H9 (cell line): ENCODE data around the gene OMA1. TPM values are rescaled to one million over a fixed set of nuclear protein-coding genes. Genes with fewer than 3 reads are reported as not detected.

Source experiments
- DNase-seq: peaks from one replicate; pipeline ENCODE4 v3.0.0-alpha.2; 2017
- H2AFZ ChIP-seq: one replicate; pipeline ENCODE4 v1.6.1; 2013; ENCODE audit warnings: mild to moderate bottlenecking, low read length, control low read depth, moderate library complexity
- H2AK5ac ChIP-seq: 2 replicates; pipeline ENCODE4 v1.6.1; 2013; ENCODE audit warnings: low read length, control low read depth, mixed read lengths; ENCODE audit not compliant: insufficient read length
- H2BK120ac ChIP-seq: one replicate; pipeline ENCODE4 v1.6.1; 2013; ENCODE audit warnings: low read depth, mild to moderate bottlenecking, low read length, control low read depth, inconsistent platforms; ENCODE audit not compliant: poor library complexity, severe bottlenecking
- H2BK12ac ChIP-seq: 2 replicates; pipeline ENCODE4 v1.6.1; 2013; ENCODE audit warnings: low read length, control low read depth, mixed read lengths, low read depth; ENCODE audit not compliant: insufficient read length
- H2BK15ac ChIP-seq: 2 replicates; pipeline ENCODE4 v1.6.1; 2013; ENCODE audit warnings: low read depth, low read length, control low read depth
- H2BK20ac ChIP-seq: one replicate; pipeline ENCODE4 v1.6.1; 2013; ENCODE audit warnings: low read depth, mild to moderate bottlenecking, low read length, control low read depth, inconsistent platforms; ENCODE audit not compliant: poor library complexity, severe bottlenecking
- H2BK5ac ChIP-seq: 2 replicates; pipeline ENCODE4 v1.6.1; 2013; ENCODE audit warnings: low read length, control low read depth, mixed read lengths; ENCODE audit not compliant: insufficient read length
- H3K14ac ChIP-seq: 2 replicates; pipeline ENCODE4 v1.6.1; 2013; ENCODE audit warnings: low read length, control low read depth; ENCODE audit not compliant: insufficient read depth
- H3K18ac ChIP-seq: 2 replicates; pipeline ENCODE4 v1.6.1; 2013; ENCODE audit warnings: low read depth, mild to moderate bottlenecking, mixed read lengths, low read length, control low read depth; ENCODE audit not compliant: insufficient read length
- H3K23ac ChIP-seq: 2 replicates; pipeline ENCODE4 v1.6.1; 2013; ENCODE audit warnings: low read length, control low read depth, mixed read lengths, low read depth; ENCODE audit not compliant: insufficient read length
- H3K23me2 ChIP-seq: 2 replicates; pipeline ENCODE4 v1.6.1; 2013; ENCODE audit warnings: low read depth, mild to moderate bottlenecking, mixed read lengths, low read length, control low read depth; ENCODE audit not compliant: insufficient read length, poor library complexity, severe bottlenecking
- H3K27ac ChIP-seq: 2 replicates; pipeline ENCODE4 v1.5.1; 2013; ENCODE audit warnings: low read length, control low read depth, mixed read lengths, low read depth; ENCODE audit not compliant: insufficient read length
- H3K27me3 ChIP-seq: 2 replicates; pipeline ENCODE4 v1.6.1; 2013; ENCODE audit warnings: low read length, control low read depth, inconsistent platforms; ENCODE audit not compliant: insufficient read depth
- H3K4ac ChIP-seq: 2 replicates; pipeline ENCODE4 v1.6.1; 2013; ENCODE audit warnings: low read depth, mild to moderate bottlenecking, control low read depth, inconsistent platforms, low read length, moderate library complexity
- H3K4me1 ChIP-seq: 2 replicates; pipeline ENCODE4 v1.6.1; 2013; ENCODE audit warnings: low read length, control low read depth, inconsistent platforms; ENCODE audit not compliant: insufficient read depth
- H3K4me2 ChIP-seq: 2 replicates; pipeline ENCODE4 v1.6.1; 2013; ENCODE audit warnings: low read length, control low read depth, mixed read lengths; ENCODE audit not compliant: insufficient read length, insufficient read depth
- H3K56ac ChIP-seq: 2 replicates; pipeline ENCODE4 v1.6.1; 2013; ENCODE audit warnings: low read depth, mild to moderate bottlenecking, mixed read lengths, low read length, control low read depth; ENCODE audit not compliant: insufficient read length
- H3K79me1 ChIP-seq: 2 replicates; pipeline ENCODE4 v1.6.1; 2013; ENCODE audit warnings: low read depth, mild to moderate bottlenecking, moderate library complexity, low read length, control low read depth, inconsistent platforms; ENCODE audit not compliant: insufficient read depth, poor library complexity, severe bottlenecking
- H3K79me2 ChIP-seq: 2 replicates; pipeline ENCODE4 v1.6.1; 2013; ENCODE audit warnings: low read length, control low read depth, inconsistent platforms; ENCODE audit not compliant: insufficient read depth
- H3K9ac ChIP-seq: 2 replicates; pipeline ENCODE4 v1.6.1; 2013; ENCODE audit warnings: low read length, control low read depth, mixed read lengths; ENCODE audit not compliant: insufficient read length; ENCODE audit errors: extremely low read depth
- H3K9me3 ChIP-seq: one replicate; pipeline ENCODE4 v1.6.1; 2013; ENCODE audit warnings: low read depth, low read length, inconsistent platforms; ENCODE audit not compliant: control insufficient read depth
- H3T11ph ChIP-seq: one replicate; pipeline ENCODE4 v1.6.1; 2013; ENCODE audit warnings: mild to moderate bottlenecking, low read length, control low read depth, inconsistent platforms
- H4K20me1 ChIP-seq: one replicate; pipeline ENCODE4 v1.6.1; 2013; ENCODE audit not compliant: control insufficient read depth, insufficient read length, insufficient read depth
- H4K5ac ChIP-seq: 2 replicates; pipeline ENCODE4 v1.6.1; 2013; ENCODE audit warnings: low read depth, mild to moderate bottlenecking, mixed read lengths, low read length, control low read depth; ENCODE audit not compliant: insufficient read length
- H4K8ac ChIP-seq: replicated peaks from 2 replicates; pipeline ENCODE4 v1.6.1; 2013; ENCODE audit warnings: low read length, control low read depth, mixed read lengths, low read depth; ENCODE audit not compliant: insufficient read length
- H4K91ac ChIP-seq: 2 replicates; pipeline ENCODE4 v1.6.1; 2013; ENCODE audit warnings: low read depth, mild to moderate bottlenecking, moderate library complexity, mixed read lengths, low read length, control low read depth; ENCODE audit not compliant: insufficient read length
- H3K27ac Mint-ChIP-seq, 3 experiments: 2 replicates in 2 of 3; 3 replicates in 1 of 3; pipeline ENCODE4 v1.8.0; 2020 to 2021; ENCODE audit warnings: mixed read lengths in 3 of 3, mild to moderate bottlenecking in 1 of 3, moderate library complexity in 1 of 3
- H3K27me3 Mint-ChIP-seq: 2 replicates; pipeline ENCODE4 v1.8.0; 2021; ENCODE audit warnings: low read depth, mild to moderate bottlenecking, moderate library complexity, mixed read lengths
- H3K36me3 Mint-ChIP-seq, 3 experiments: 2 replicates in 2 of 3; 3 replicates in 1 of 3; pipeline ENCODE4 v1.8.0; 2020 to 2021; ENCODE audit warnings: low read depth in 3 of 3, mixed read lengths in 3 of 3; ENCODE audit not compliant: insufficient read depth in 1 of 3
- H3K4me1 Mint-ChIP-seq, 2 experiments: 2 replicates each; pipeline ENCODE4 v1.8.0; 2020; ENCODE audit warnings: mixed read lengths in 2 of 2
- H3K4me3 Mint-ChIP-seq, 2 experiments: 2 replicates in 1 of 2; 3 replicates in 1 of 2; pipeline ENCODE4 v1.8.0; 2020 to 2021; ENCODE audit warnings: mild to moderate bottlenecking in 2 of 2, mixed read lengths in 2 of 2, moderate library complexity in 1 of 2
- H3K9me3 Mint-ChIP-seq, 2 experiments: 2 replicates in 1 of 2; 3 replicates in 1 of 2; pipeline ENCODE4 v1.8.0; 2020; ENCODE audit warnings: mild to moderate bottlenecking in 2 of 2, mixed read lengths in 2 of 2, moderate library complexity in 1 of 2
- WGBS: extraction: QIAGEN DNeasy Blood & Tissue Kit; methylation state at CpG from one replicate; pipeline ENCODE4 v1.1.7; 2013; ENCODE audit warnings: missing lambda C conversion rate, low lambda C conversion rate, mixed read lengths; ENCODE audit not compliant: insufficient read length; ENCODE audit errors: extremely low coverage; 5-methylcytosine and 5-hydroxymethylcytosine counted together
- total RNA-seq: library from RNA; stranded (reverse); gene quantifications from 2 replicates; pipeline ENCODE4 v1.2.1, GENCODE V29; 2021
- TF ChIP-seq, protein P1 (sequence below): fragments of 200-600 bp; sonication (generic); conservative IDR thresholded peaks from 3 replicates; pipeline ENCODE4 v1.8.0; 2021; ENCODE audit warnings: antibody characterized with exemption, mild to moderate bottlenecking

The OMA1 gene
- total RNA-seq, 1 experiment from 2014 or later = 12.9 TPM

DNA sequence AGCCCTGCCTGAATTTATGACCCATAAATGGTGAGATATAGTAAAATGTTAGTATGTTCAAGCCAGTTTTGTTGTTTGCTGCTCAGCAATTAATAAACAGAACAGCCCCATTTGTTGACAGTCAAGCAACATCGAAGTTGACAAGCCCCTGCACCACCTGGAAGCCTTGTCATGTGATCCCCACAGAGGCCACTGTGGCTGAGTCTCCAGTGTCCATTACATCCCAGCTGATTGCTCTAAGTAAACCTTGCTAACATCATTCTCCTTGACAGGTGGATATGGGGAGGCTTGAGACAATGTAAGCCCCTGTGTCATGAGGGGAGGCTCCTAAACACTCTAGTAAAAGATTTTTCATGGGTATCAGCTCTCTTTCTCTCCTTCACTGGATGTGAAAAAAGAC, 48.0 kb upstream of the OMA1 start:
- Histone ChIP-seq H3K27ac (no peak overlapping the region), H4K91ac (no peak overlapping the region), H3K27me3 (no peaks in the 10 kb centered on the region), H2BK20ac (no peak overlapping the region), H4K5ac (no peak overlapping the region), H3K4ac (no peak overlapping the region), H3K9ac (no peak overlapping the region), H3K79me2 (no peaks in the 10 kb centered on the region), H2AK5ac (no peak overlapping the region), H2BK12ac (no peak overlapping the region), H3K18ac (no peak overlapping the region), H3K79me1 (no peaks in the 10 kb centered on the region), H3T11ph (no peak overlapping the region), H3K56ac (no peak overlapping the region), H3K4me2 (no peak overlapping the region), H2BK5ac (no peak overlapping the region), H3K9me3 (no peaks in the 10 kb centered on the region), H2AFZ (no peak overlapping the region), H3K23me2 (no peaks in the 10 kb centered on the region), H3K4me1 (no peaks in the 10 kb centered on the region), H2BK15ac (no peak overlapping the region), H4K20me1 (no peaks in the 10 kb centered on the region), H3K14ac (no peak overlapping the region), H2BK120ac (no peak overlapping the region), H3K23ac (no peak overlapping the region), H4K8ac (no peak overlapping the region)
- peaks cover 14 to 15% of the 10 kb centered on the region in 2 experiments for H3K4me1 Mint-ChIP-seq
- DNase-seq = no peak
- H3K36me3 Mint-ChIP-seq = peaks cover 0 to 4% (median 0%) of the 10 kb centered on the region in 3 experiments; a peak in 1 of 7 replicates
- WGBS = no CpG with 5 or more reads among the region's 1 CpG
- H3K9me3 Mint-ChIP-seq = no peaks in the 10 kb centered on the region; a peak in 1 of 5 replicates
- TF ChIP-seq, protein P1, sequence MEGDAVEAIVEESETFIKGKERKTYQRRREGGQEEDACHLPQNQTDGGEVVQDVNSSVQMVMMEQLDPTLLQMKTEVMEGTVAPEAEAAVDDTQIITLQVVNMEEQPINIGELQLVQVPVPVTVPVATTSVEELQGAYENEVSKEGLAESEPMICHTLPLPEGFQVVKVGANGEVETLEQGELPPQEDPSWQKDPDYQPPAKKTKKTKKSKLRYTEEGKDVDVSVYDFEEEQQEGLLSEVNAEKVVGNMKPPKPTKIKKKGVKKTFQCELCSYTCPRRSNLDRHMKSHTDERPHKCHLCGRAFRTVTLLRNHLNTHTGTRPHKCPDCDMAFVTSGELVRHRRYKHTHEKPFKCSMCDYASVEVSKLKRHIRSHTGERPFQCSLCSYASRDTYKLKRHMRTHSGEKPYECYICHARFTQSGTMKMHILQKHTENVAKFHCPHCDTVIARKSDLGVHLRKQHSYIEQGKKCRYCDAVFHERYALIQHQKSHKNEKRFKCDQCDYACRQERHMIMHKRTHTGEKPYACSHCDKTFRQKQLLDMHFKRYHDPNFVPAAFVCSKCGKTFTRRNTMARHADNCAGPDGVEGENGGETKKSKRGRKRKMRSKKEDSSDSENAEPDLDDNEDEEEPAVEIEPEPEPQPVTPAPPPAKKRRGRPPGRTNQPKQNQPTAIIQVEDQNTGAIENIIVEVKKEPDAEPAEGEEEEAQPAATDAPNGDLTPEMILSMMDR = no peak
- no peak overlapping the region for H3K27ac Mint-ChIP-seq
- no peak overlapping the region for H3K4me3 Mint-ChIP-seq
- H3K27me3 Mint-ChIP-seq = peaks cover 3% of the 10 kb centered on the region
